HG03066 (cell line): ENCODE measurements around the gene FOXO6.
A peak's percentile ranks its signal among the peaks of the same experiment; 100 is the strongest.

Source experiments
- ATAC-seq: cut with Tn5 transposase; IDR thresholded peaks from one replicate; pipeline ENCODE4 v1.9.1; 2021; ENCODE audit warnings: low read depth; ENCODE audit not compliant: unreplicated experiment

Gene FOXO6

GRCh38 chr1:41360786-41361494 is at the start of gene FOXO6:
Gene FOXO6, plus strand, starts transcription at chr1:41361434.
- ATAC-seq, result peak; percentile 90

- ATAC-seq, result no peak
Observed at GRCh38 chr1:41312991-41313645, 48.1 kb upstream of the FOXO6 start.

- ATAC-seq, result no peak
Observed at GRCh38 chr1:41313661-41314131, 47.5 kb upstream of the FOXO6 start.

GRCh38 chr1:41314376-41315145 is 46.7 kb upstream of the FOXO6 start:
- ATAC-seq, result no peak

GRCh38 chr1:41315146-41315822 is 46.0 kb upstream of the FOXO6 start:
- no peak for ATAC-seq

- ATAC-seq, result no peak
Observed at GRCh38 chr1:41315871-41316270, 45.4 kb upstream of the FOXO6 start.

GRCh38 chr1:41317361-41317760 is 43.9 kb upstream of the FOXO6 start:
- no peak for ATAC-seq

GRCh38 chr1:41318135-41318534 is 43.1 kb upstream of the FOXO6 start:
- no peak for ATAC-seq

- no peak for ATAC-seq
Observed at GRCh38 chr1:41319106-41319755, 42.0 kb upstream of the FOXO6 start.

- ATAC-seq, result no peak
Observed at GRCh38 chr1:41319807-41320711, 41.2 kb upstream of the FOXO6 start.

- ATAC-seq, result no peak
Observed at GRCh38 chr1:41320895-41321676, 40.1 kb upstream of the FOXO6 start.

GRCh38 chr1:41322101-41322661 is 39.1 kb upstream of the FOXO6 start:
- ATAC-seq, result no peak

GRCh38 chr1:41322835-41323234 is 38.4 kb upstream of the FOXO6 start:
- ATAC-seq, result no peak

GRCh38 chr1:41323243-41323642 is 38.0 kb upstream of the FOXO6 start:
- no peak for ATAC-seq

GRCh38 chr1:41325801-41326200 is 35.4 kb upstream of the FOXO6 start:
- ATAC-seq, result no peak

- no peak for ATAC-seq
Observed at GRCh38 chr1:41327383-41327999, 33.7 kb upstream of the FOXO6 start.

GRCh38 chr1:41328001-41328615 is 33.1 kb upstream of the FOXO6 start:
- no peak for ATAC-seq
